GM23338 (cell line): ENCODE results near the gene CEP43. TPM values are rescaled to one million over a fixed set of nuclear protein-coding genes. Genes with fewer than 3 reads are reported as not detected.

Experiments used
- ATAC-seq: fragments of 200-7000 bp; cut with Tn5 transposase; 3 replicates; pipeline ENCODE4 v1.9.1; 2020
- DNase-seq: peaks from one replicate; pipeline ENCODE4 v3.0.0-alpha.2; 2015; ENCODE audit warnings: low spot score
- H2AFZ ChIP-seq: fragments of 200-600 bp; sonication (generic); 2 replicates; pipeline ENCODE4 v1.8.0; 2016; ENCODE audit warnings: antibody characterized with exemption, mild to moderate bottlenecking, moderate library complexity
- H3F3A ChIP-seq: fragments of 200-600 bp; sonication (generic); replicated peaks from 2 replicates; pipeline ENCODE4 v1.8.0; 2017; ENCODE audit warnings: antibody characterized with exemption, mixed run types, low read depth
- H3K27ac ChIP-seq: fragments of 200-600 bp; sonication (generic); 2 replicates; pipeline ENCODE4 v1.6.1; 2016; ENCODE audit warnings: low read depth
- H3K27me3 ChIP-seq: fragments of 200-600 bp; sonication (generic); 2 replicates; pipeline ENCODE4 v1.8.0; 2016; ENCODE audit warnings: mild to moderate bottlenecking, mixed run types, moderate library complexity; ENCODE audit not compliant: insufficient read depth
- H3K36me3 ChIP-seq: fragments of 200-600 bp; sonication (generic); 2 replicates; pipeline ENCODE4 v1.8.0; 2016; ENCODE audit warnings: mild to moderate bottlenecking; ENCODE audit not compliant: insufficient read depth
- H3K4me1 ChIP-seq: fragments of 200-600 bp; sonication (generic); 2 replicates; pipeline ENCODE4 v1.8.0; 2016; ENCODE audit warnings: mild to moderate bottlenecking, moderate library complexity; ENCODE audit not compliant: insufficient read depth
- H3K4me2 ChIP-seq: fragments of 200-600 bp; sonication (generic); 2 replicates; pipeline ENCODE4 v1.7.1; 2017; ENCODE audit warnings: mixed run types
- H3K4me3 ChIP-seq: fragments of 200-600 bp; sonication (generic); 2 replicates; pipeline ENCODE4 v1.6.1; 2016; ENCODE audit warnings: mixed run types
- H3K79me2 ChIP-seq: fragments of 200-600 bp; sonication (generic); replicated peaks from 2 replicates; pipeline ENCODE4 v1.8.0; 2017; ENCODE audit warnings: mild to moderate bottlenecking; ENCODE audit not compliant: insufficient read depth
- H3K9me2 ChIP-seq: fragments of 200-600 bp; sonication (generic); 2 replicates; pipeline ENCODE4 v1.8.0; 2017; ENCODE audit not compliant: insufficient read depth
- H4K20me1 ChIP-seq: fragments of 200-600 bp; sonication (generic); replicated peaks from 2 replicates; pipeline ENCODE4 v1.8.0; 2017; ENCODE audit warnings: mild to moderate bottlenecking; ENCODE audit not compliant: insufficient read depth
- H3K27ac Mint-ChIP-seq: 2 replicates; pipeline ENCODE4 v1.8.0; 2020; ENCODE audit warnings: inconsistent platforms, mild to moderate bottlenecking, moderate library complexity, mixed read lengths
- H3K27me3 Mint-ChIP-seq: 3 replicates; pipeline ENCODE4 v1.8.0; 2022; ENCODE audit warnings: low read depth, mild to moderate bottlenecking, moderate library complexity, mixed read lengths, inconsistent platforms; ENCODE audit not compliant: insufficient read depth, poor library complexity
- H3K36me3 Mint-ChIP-seq: 3 replicates; pipeline ENCODE4 v1.8.0; 2021; ENCODE audit warnings: low read depth, mild to moderate bottlenecking, inconsistent platforms, moderate library complexity, mixed read lengths
- H3K4me1 Mint-ChIP-seq: 3 replicates; pipeline ENCODE4 v1.8.0; 2020; ENCODE audit warnings: mild to moderate bottlenecking, inconsistent platforms, mixed read lengths
- H3K4me3 Mint-ChIP-seq: 3 replicates; pipeline ENCODE4 v1.8.0; 2021; ENCODE audit warnings: moderate library complexity, mild to moderate bottlenecking, inconsistent platforms, mixed read lengths
- H3K9me3 Mint-ChIP-seq: 3 replicates; pipeline ENCODE4 v1.8.0; 2020; ENCODE audit warnings: moderate library complexity, mild to moderate bottlenecking, inconsistent platforms, mixed read lengths
- EZH2 ChIP-seq: fragments of 200-600 bp; sonication (generic); IDR thresholded peaks from one replicate; pipeline ENCODE4 v1.8.0; 2017; ENCODE audit warnings: antibody characterized with exemption, mild to moderate bottlenecking, low read depth; ENCODE audit not compliant: unreplicated experiment
- POLR2AphosphoS5 ChIP-seq: IDR thresholded peaks from 2 replicates; pipeline ENCODE4 v1.6.1; 2016; ENCODE audit warnings: antibody characterized with exemption, low read depth
- STAT1 ChIP-seq: IDR thresholded peaks from one replicate; pipeline ENCODE4 v1.6.1; 2016; ENCODE audit warnings: antibody characterized with exemption; ENCODE audit not compliant: unreplicated experiment
- ZNF331 ChIP-seq: fragments of 250-450 bp; sonication (Bioruptor Pico); IDR thresholded peaks from 2 replicates; pipeline ENCODE4 v1.5.0; 2020; ENCODE audit warnings: low read depth, mild to moderate bottlenecking, moderate library complexity
- ZNF462 ChIP-seq: fragments of 250-450 bp; sonication (Bioruptor Pico); IDR thresholded peaks from 2 replicates; pipeline ENCODE4 v1.5.0; 2020; ENCODE audit warnings: mild to moderate bottlenecking, moderate library complexity
- polyA plus RNA-seq: library from polyadenylated mRNA; unstranded; fragments of >200 nt; fragmentation: Nextera tagmentation; extraction: Ambion mirVana; gene quantifications from 2 replicates; pipeline ENCODE4 v1.2.1, GENCODE V29; 2016
- total RNA-seq: library from RNA; depleted of rRNA; stranded (reverse); fragments of >200 nt; shearing (Covaris generic); gene quantifications from 2 replicates; pipeline ENCODE4 v1.2.3, GENCODE V29; 2014
- TF ChIP-seq, protein P1 (sequence below), 2 experiments: fragments of 200-600 bp in 1 of 2; sonication (generic) in 1 of 2; conservative IDR thresholded peaks; 2 replicates each; pipeline versions ENCODE4 v1.5.1 to v1.6.1; 2016 to 2017; ENCODE audit warnings: antibody characterized with exemption in 2 of 2, low read depth in 2 of 2, mild to moderate bottlenecking in 2 of 2, moderate library complexity in 1 of 2

Gene CEP43
- total and polyA plus RNA-seq, 2 experiments from 2014 or later: 39.9 to 44.3 TPM

DNA sequence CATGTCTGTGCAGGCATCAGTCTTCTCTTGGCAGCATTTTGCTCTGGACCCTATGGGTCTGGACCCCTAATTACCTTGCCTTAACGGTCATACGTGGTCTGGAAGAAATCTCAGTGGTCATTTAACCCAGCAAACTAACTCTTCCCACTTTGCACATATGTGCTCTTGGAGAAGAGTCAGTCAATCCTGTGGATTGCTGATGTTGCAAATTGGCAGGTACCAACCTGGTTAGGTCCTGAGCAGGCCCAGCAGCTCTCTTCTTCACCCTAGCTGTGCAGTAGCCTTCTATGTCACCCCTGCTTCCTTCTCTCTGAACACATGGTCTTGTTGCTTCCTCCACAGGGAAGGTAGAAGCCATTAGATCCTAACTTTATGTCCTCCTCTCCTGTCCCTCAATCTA, 1.6 kb downstream of the CEP43 start (continued):
- TF ChIP-seq ZNF462 (CRISPR knock-in tag): no peak

DNA sequence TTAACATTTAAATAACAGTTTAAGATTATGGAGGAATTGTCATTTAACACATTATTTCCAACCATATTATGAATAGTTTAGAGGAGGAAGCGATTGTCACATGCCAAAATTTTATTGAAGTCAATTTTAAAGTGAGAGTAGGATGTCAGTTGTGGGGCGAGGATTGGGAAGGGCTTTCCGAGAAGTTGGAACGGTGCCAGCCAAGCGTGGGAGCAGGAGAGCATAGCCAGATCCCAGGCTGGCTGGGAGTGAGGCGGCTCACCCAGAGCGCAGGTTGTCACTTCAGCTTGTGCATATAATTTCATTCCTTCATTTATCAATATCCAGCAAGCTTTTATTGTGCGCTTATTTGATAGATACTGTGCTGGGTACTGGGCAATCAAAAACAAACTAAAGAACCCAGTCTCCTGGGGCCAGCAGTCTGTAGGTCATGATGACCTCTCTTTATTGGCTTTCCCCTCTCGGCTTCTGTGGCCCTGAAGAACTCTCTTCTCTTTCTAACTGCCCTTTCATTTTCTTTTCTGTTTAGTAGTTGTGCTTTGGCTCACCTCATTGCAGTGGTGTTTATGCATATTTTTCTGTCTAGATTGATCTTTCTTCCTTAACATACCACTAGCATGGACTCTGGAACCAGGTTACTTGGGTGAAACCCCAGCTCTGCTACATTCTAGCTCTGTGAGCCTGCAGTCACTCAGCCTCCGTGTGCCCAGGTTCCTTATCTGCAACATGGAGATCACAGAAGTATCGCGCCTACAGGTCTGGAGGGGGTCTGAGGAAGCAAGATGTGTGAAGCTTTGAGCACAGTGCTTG, 6.4 kb downstream of the CEP43 start:
- Mint-ChIP-seq H3K4me1 (peaks cover 13% of the 10 kb centered on the region), H3K4me3 (no peak overlapping the region), H3K36me3 (peaks cover 70% of the 10 kb centered on the region), H3K9me3 (no peaks in the 10 kb centered on the region), H3K27me3 (peaks cover 5% of the 10 kb centered on the region), H3K27ac (no peak overlapping the region)
- ATAC-seq (no peak), DNase-seq (no peak)
- Histone ChIP-seq H3F3A (no peaks in the 10 kb centered on the region), H3K27me3 (no peaks in the 10 kb centered on the region), H3K4me3 (no peak overlapping the region), H2AFZ (no peak overlapping the region), H3K36me3 (peaks cover 24% of the 10 kb centered on the region; the same call in 1 of the 2 replicates), H3K9me2 (no peaks in the 10 kb centered on the region), H3K4me1 (peaks cover under 1% of the 10 kb centered on the region; the same call in 1 of the 2 replicates), H3K27ac (no peak overlapping the region), H3K4me2 (no peak overlapping the region), H4K20me1 (peaks cover 14% of the 10 kb centered on the region), H3K79me2 (peaks cover 53% of the 10 kb centered on the region)
- TF ChIP-seq STAT1 (no peak), EZH2 (no peak), ZNF331 (CRISPR knock-in tag) (no peak), POLR2AphosphoS5 (no peak)
- TF ChIP-seq, protein P1, sequence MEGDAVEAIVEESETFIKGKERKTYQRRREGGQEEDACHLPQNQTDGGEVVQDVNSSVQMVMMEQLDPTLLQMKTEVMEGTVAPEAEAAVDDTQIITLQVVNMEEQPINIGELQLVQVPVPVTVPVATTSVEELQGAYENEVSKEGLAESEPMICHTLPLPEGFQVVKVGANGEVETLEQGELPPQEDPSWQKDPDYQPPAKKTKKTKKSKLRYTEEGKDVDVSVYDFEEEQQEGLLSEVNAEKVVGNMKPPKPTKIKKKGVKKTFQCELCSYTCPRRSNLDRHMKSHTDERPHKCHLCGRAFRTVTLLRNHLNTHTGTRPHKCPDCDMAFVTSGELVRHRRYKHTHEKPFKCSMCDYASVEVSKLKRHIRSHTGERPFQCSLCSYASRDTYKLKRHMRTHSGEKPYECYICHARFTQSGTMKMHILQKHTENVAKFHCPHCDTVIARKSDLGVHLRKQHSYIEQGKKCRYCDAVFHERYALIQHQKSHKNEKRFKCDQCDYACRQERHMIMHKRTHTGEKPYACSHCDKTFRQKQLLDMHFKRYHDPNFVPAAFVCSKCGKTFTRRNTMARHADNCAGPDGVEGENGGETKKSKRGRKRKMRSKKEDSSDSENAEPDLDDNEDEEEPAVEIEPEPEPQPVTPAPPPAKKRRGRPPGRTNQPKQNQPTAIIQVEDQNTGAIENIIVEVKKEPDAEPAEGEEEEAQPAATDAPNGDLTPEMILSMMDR (conservative IDR thresholded peaks at IDR 0.05; ENCODE audit: low read depth in 2 of 2): no peak
